CD8-positive, alpha-beta memory T cell (primary cell): ENCODE data around the gene SMARCD2. TPM values are rescaled to one million over a fixed set of nuclear protein-coding genes. Genes with fewer than 3 reads are reported as not detected.

Experiments used
- polyA plus RNA-seq: library from polyadenylated mRNA; unstranded; fragments of 300-500 nt; fragmentation: Illumina TruSeq; gene quantifications from one replicate; pipeline ENCODE4 v1.2.3, GENCODE V29; 2021
- total RNA-seq, 2 experiments: library from RNA; stranded (reverse); gene quantifications; one replicate each; pipeline ENCODE4 v1.2.3, GENCODE V29; 2021

Gene SMARCD2
- total and polyA plus RNA-seq, 3 experiments from 2014 or later: 96.8 to 121 (median 107) TPM

Other genes starting within 250 kb of the SMARCD2 start
- 10 to 100 TPM; 35.9 to 40.0 TPM for gene TACO1, start 241.8 kb downstream of the SMARCD2 start, total RNA-seq
- 18.3 TPM for gene TACO1, start 241.8 kb downstream of the SMARCD2 start, polyA plus RNA-seq
- 10 to 100 TPM; 34.7 to 35.8 TPM for gene MAP3K3, start 220.3 kb downstream of the SMARCD2 start, total RNA-seq
- gene MAP3K3, start 220.3 kb downstream of the SMARCD2 start, polyA plus RNA-seq: 50.3 TPM
- gene LIMD2, start 142.6 kb downstream of the SMARCD2 start, total RNA-seq: 100 to 1,000 TPM; 236 to 240 TPM
- 495 TPM for gene LIMD2, start 142.6 kb downstream of the SMARCD2 start, polyA plus RNA-seq
- gene STRADA, start 100.9 kb downstream of the SMARCD2 start, total RNA-seq: 10 to 100 TPM; 56.7 to 57.2 TPM
- gene STRADA, start 100.9 kb downstream of the SMARCD2 start, polyA plus RNA-seq: 22.8 TPM
- gene CCDC47, start 69.1 kb downstream of the SMARCD2 start, total RNA-seq: 10 to 100 TPM; 93.0 to 94.5 TPM
- 49.6 TPM for gene CCDC47, start 69.1 kb downstream of the SMARCD2 start, polyA plus RNA-seq
- 100 to 1,000 TPM; 103 to 122 TPM for gene DDX42, start 68.5 kb downstream of the SMARCD2 start, total RNA-seq
- 16.9 TPM for gene DDX42, start 68.5 kb downstream of the SMARCD2 start, polyA plus RNA-seq
- 100 to 1,000 TPM; 208 to 212 TPM for gene PSMC5, start 15.3 kb downstream of the SMARCD2 start, total RNA-seq
- gene PSMC5, start 15.3 kb downstream of the SMARCD2 start, polyA plus RNA-seq: 201 TPM
- 100 to 1,000 TPM in 1 of 2 experiments, 10 to 100 TPM in 1; 98.1 to 102 TPM for gene FTSJ3, start 15.0 kb downstream of the SMARCD2 start, total RNA-seq
- 34.8 TPM for gene FTSJ3, start 15.0 kb downstream of the SMARCD2 start, polyA plus RNA-seq
- not detected for gene CSH2, start 31.0 kb upstream of the SMARCD2 start, total RNA-seq
- gene CSH2, start 31.0 kb upstream of the SMARCD2 start, polyA plus RNA-seq: not detected
- not detected for gene GH2, start 39.3 kb upstream of the SMARCD2 start, total RNA-seq
- not detected for gene GH2, start 39.3 kb upstream of the SMARCD2 start, polyA plus RNA-seq
- gene CSH1, start 53.9 kb upstream of the SMARCD2 start, total RNA-seq: not detected
- gene CSH1, start 53.9 kb upstream of the SMARCD2 start, polyA plus RNA-seq: not detected
- gene CSHL1, start 68.6 kb upstream of the SMARCD2 start, total RNA-seq: not detected
- not detected for gene CSHL1, start 68.6 kb upstream of the SMARCD2 start, polyA plus RNA-seq
- gene GH1, start 76.2 kb upstream of the SMARCD2 start, total RNA-seq: not detected
- not detected for gene GH1, start 76.2 kb upstream of the SMARCD2 start, polyA plus RNA-seq
- 10 to 100 TPM; 18.1 to 22.2 TPM for gene CD79B, start 89.6 kb upstream of the SMARCD2 start, total RNA-seq
- 36.9 TPM for gene CD79B, start 89.6 kb upstream of the SMARCD2 start, polyA plus RNA-seq
- under 1 TPM; 0.04 TPM for gene SCN4A, start 130.2 kb upstream of the SMARCD2 start, total RNA-seq
- gene SCN4A, start 130.2 kb upstream of the SMARCD2 start, polyA plus RNA-seq: not detected
- gene PRR29, start 155.7 kb upstream of the SMARCD2 start, total RNA-seq: under 1 TPM; 0.24 to 0.51 TPM
- 4.1 TPM for gene PRR29, start 155.7 kb upstream of the SMARCD2 start, polyA plus RNA-seq
- 10 to 100 TPM; 77.4 to 80.7 TPM for gene ICAM2, start 177.9 kb upstream of the SMARCD2 start, total RNA-seq
- gene ICAM2, start 177.9 kb upstream of the SMARCD2 start, polyA plus RNA-seq: 301 TPM